Left colon (tissue), 2 donors: Measurements from ENCODE around the gene SLC16A3. TPM values are rescaled to one million over a fixed set of nuclear protein-coding genes. Genes with fewer than 3 reads are reported as not detected.

Experiments
- ATAC-seq: fragments of 200-7000 bp; cut with Tn5 transposase; one replicate; pipeline ENCODE4 v1.9.1; 2020; ENCODE audit warnings: mild to moderate bottlenecking, moderate library complexity
- DNase-seq, 2 donors: peaks; one replicate each; pipeline ENCODE4 v3.0.0-alpha.2; 2020
- intact Hi-C, 2 donors: fragments of 100-400 bp; cut with DNase I in 1 of 2; cut with micrococcal nuclease in 1 of 2; formaldehyde crosslinking; loops; one replicate each; pipeline versions ENCODE4 v1.11.2 to v1.14.0; 2022; cut with DNase I, micrococcal nuclease
- microRNA-seq, 2 donors: library from miRNA; unstranded; fragments of <30 nt; microRNA quantifications; one replicate each; pipeline versions ENCODE4 v1.1.0 to v1.2.0, GENCODE V29; 2020
- total RNA-seq, 2 donors: library from RNA; stranded (reverse); fragmentation: NEBNext Ultra II Directional; extraction: Animal tissue kit (Norgen Biotek cat#: 25700); gene quantifications; one replicate each; pipeline ENCODE4 v1.2.1, GENCODE V29; 2021
- donor health status: DM: no; HTN: no; CAD: no.
- donor health status: DM: yes; HTN: yes; CAD: no.

The SLC16A3 gene
- total RNA-seq, 2 donors from 2014 or later = 112 to 168 TPM

- DNase-seq (peak; percentile 90 to 96), ATAC-seq (peak; percentile 78)
- intact Hi-C loops = no loop called here
These were observed 59.3 kb downstream of the SLC16A3 start for GRCh38 chr17:82287868-82288801.

Small RNA genes within 50 kb of the gene (microRNA-seq; reads per million reads assigned to microRNA genes)
- gene MIR6787 = 0 reads per million in 2 donors

Other genes starting within 250 kb of the SLC16A3 start
- 100 to 1,000 TPM in 1 of 2 donors, 10 to 100 TPM in 1; 83.3 to 127 TPM for gene CENPX, start 206.2 kb upstream of the SLC16A3 start, total RNA-seq
- gene LRRC45, start 205.7 kb upstream of the SLC16A3 start, total RNA-seq = 10 to 100 TPM; 14.2 to 20.8 TPM
- gene RAC3, start 197.4 kb upstream of the SLC16A3 start, total RNA-seq = 1 to 10 TPM; 4.2 to 9.0 TPM
- 100 to 1,000 TPM; 111 to 137 TPM for gene DCXR, start 191.3 kb upstream of the SLC16A3 start, total RNA-seq
- gene RFNG, start 177.2 kb upstream of the SLC16A3 start, total RNA-seq = 10 to 100 TPM; 31.5 to 32.3 TPM
- gene GPS1, start 177.1 kb upstream of the SLC16A3 start, total RNA-seq = 10 to 100 TPM; 80.7 to 87.4 TPM
- gene DUS1L, start 163.2 kb upstream of the SLC16A3 start, total RNA-seq = 100 to 1,000 TPM; 127 to 146 TPM
- gene FASN, start 130.8 kb upstream of the SLC16A3 start, total RNA-seq = 100 to 1,000 TPM in 1 of 2 donors, 10 to 100 TPM in 1; 89.0 to 171 TPM
- gene CCDC57, start 16.2 kb upstream of the SLC16A3 start, total RNA-seq = 10 to 100 TPM; 29.6 to 53.4 TPM
- 100 to 1,000 TPM; 165 to 166 TPM for gene CSNK1D, start 44.7 kb downstream of the SLC16A3 start, total RNA-seq
- gene CD7, start 88.6 kb downstream of the SLC16A3 start, total RNA-seq = 10 to 100 TPM in 1 of 2 donors, 1 to 10 TPM in 1; 5.2 to 10.0 TPM
- 100 to 1,000 TPM in 1 of 2 donors, 10 to 100 TPM in 1; 78.5 to 127 TPM for gene SECTM1, start 104.7 kb downstream of the SLC16A3 start, total RNA-seq
- gene TEX19, start 130.2 kb downstream of the SLC16A3 start, total RNA-seq = not detected
- gene UTS2R, start 142.7 kb downstream of the SLC16A3 start, total RNA-seq = not detected
- gene HEXD, start 189.3 kb downstream of the SLC16A3 start, total RNA-seq = 10 to 100 TPM; 27.7 to 32.0 TPM
- gene OGFOD3, start 189.5 kb downstream of the SLC16A3 start, total RNA-seq = 10 to 100 TPM; 28.8 to 31.1 TPM
- 10 to 100 TPM; 60.8 to 77.8 TPM for gene CYBC1, start 221.7 kb downstream of the SLC16A3 start, total RNA-seq
- gene NARF, start 229.7 kb downstream of the SLC16A3 start, total RNA-seq = 10 to 100 TPM; 47.6 to 50.9 TPM